Nucleus accumbens (tissue), 56 donors: ENCODE results near the gene ZNF117.
"Not testable (repeated sequence)": the region's sequence is repeated elsewhere in the genome, so short reads cannot be mapped to it uniquely, and the experiment has no call there.

Source experiments
- DNase-seq, 56 donors: peaks; one replicate each; lab custom pipeline; 2025; lab: John Stamatoyannopoulos, UW

Gene ZNF117

DNA sequence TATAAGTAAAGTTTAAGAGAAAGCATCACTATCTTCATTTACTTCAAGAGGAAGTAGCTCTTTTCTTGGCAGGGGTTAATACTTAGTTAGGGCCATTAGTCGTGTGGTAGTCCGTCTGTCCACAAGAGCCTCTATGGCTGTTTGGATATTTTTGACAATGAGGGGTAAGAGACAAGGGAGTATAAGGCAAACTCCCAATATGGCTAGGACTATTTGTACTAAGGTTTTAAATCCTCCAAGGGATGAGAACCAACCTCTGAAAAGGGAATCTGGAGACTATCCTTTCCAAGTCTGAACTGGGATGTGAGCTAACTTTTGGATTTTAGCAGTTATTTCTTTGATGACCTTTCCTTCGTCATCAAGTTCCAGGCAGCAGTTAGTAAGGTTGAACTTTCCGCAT, at the start of gene ZNF117:
TSS of gene ZNF117 (minus strand) at position 101 of the 400 bp plus-strand sequence.
- no peak for DNase-seq

DNA sequence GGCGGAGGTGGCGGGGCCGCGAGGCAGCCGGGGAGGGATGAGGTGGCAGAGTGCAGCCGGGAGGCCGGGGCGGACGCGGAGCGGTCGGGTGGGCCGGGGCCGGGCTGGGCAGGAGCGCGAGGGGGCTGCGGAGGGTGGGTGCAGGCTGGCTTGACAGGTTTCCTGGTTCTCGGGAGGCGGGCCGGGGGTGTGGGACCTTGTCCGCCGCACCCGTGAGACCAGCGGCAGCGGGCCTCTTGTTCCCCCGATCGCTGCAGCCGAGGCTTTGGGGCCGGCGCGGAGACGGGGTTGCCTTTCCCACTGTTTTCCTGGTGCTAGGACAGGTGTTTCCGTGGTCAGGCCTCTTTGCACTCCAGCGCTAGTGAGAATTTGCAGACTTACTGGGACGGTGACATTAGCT, 47.9 kb upstream of the ZNF117 start:
- peak in 36 of 56 donors; percentile 1 to 43 (median 14) for DNase-seq

- DNase-seq, result peak; percentile 32 to 97 (median 91)
Measured at GRCh38 chr7:65037740-65038688, 47.2 kb upstream of the ZNF117 start.

DNA sequence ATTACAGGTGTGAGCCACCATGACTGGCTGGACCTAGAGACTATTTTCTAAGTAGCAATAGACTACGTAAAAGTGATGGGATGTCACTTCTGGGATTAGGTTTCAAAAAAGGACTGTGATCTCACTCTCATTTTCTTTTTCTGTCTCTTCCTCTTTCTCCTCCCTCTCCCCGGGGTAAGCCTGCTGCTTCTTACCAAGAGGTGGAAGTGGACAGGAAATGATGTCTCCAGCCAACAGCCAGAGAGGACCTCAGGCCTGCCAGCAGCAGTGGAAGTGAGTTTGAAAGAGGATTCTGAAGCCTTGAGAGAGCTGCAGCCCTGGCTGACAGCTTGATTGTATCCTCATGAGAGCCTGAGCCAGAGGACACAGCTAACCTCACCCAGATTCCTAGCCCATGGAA, 45.7 kb upstream of the ZNF117 start:
- DNase-seq, result peak in 10 of 56 donors; percentile 0 to 13 (median 6)

GRCh38 chr7:65035469-65035868, 44.6 kb upstream of the ZNF117 start:
- DNase-seq, result not testable (repeated sequence)

GRCh38 chr7:65034120-65034782, 43.4 kb upstream of the ZNF117 start:
- DNase-seq, result not testable (repeated sequence)

DNA sequence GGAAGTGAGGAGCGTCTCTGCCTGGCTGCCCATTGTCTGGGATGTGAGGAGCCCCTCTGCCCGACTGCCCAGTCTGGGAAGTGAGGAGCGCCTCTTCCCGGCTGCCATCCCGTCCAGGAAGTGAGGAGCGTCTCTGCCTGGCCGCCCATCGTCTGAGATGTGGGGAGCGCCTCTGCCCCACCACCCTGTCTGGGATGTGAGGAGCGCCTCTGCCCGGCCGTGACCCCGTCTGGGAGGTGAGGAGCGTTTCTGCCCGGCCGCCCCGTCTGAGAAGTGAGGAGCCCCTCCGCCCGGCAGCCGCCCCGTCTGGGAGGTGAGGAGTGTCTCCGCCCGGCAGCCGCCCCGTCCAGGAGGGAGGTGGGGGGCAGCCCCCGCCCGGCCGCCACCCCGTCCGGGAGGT, 42.6 kb upstream of the ZNF117 start:
- DNase-seq, result not testable (repeated sequence)

DNA sequence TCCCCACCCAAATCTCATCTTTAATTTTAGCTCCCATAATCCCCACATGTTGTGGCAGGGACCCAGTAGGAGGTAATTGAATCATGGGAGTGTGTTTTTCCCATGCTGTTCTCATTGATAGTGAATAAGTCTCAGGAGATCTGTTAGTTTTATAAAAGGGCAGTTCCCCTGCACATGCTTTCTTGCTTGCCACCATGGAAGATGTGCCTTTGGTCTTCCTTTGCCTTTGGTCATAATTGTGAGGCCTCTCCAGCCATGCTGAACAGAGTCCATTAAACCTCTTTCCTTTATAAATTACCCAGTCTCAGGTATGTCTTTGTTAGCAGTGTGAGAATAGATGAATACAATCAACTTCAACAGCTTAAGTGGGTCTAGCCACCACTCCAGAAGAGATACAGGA, 34.2 kb upstream of the ZNF117 start:
- not testable (repeated sequence) for DNase-seq

DNA sequence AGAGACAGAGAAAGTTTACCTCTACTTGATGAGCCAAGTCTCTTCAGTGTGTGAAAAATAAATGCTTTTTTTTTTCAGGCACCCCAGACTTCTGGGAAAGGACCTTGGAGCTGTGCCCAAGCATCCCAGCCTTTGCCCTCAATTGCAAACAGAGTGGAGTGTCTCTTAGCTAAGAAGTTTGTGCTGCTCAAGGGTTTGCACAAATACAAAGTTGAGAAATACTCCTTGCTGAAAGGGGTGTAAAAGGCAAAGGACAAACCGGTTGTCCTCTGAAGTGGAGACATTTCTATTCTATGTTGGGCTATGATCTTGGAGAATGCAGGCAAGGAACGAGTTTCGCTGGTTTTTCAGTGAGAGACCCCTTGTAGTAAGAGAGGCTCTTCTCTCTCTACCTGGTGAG, 30.1 kb upstream of the ZNF117 start:
- peak in 3 of 56 donors; percentile 1 to 9 (median 7) for DNase-seq

- DNase-seq, result not testable (repeated sequence)
Measured at GRCh38 chr7:65009881-65010280, 19.0 kb upstream of the ZNF117 start.

DNA sequence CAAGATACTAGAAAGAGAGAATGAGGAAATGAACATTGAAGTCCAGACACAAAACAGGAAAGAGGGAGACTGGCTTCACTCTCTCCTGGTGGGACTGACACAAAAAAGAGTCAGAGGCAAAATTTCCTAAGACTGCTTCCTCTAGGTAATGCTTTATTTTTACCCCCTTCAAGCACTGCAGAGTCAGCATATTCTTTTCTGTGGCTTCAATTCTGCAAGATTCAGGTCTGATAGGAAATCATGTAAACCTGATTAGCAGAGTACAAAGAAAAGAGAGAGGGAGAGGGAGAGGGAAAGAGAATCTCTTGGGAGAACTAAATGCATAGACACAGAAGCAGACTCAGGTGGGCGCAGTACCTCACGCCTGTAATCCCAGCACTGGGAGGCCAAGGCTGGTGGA, 18.6 kb upstream of the ZNF117 start:
- DNase-seq, result not testable (repeated sequence)

- peak in 4 of 56 donors; percentile 7 to 34 (median 11) for DNase-seq
Measured at GRCh38 chr7:65007036-65007435, 16.2 kb upstream of the ZNF117 start.

- peak; percentile 71 to 99 (median 95) for DNase-seq
Measured at GRCh38 chr7:65006094-65006992, 15.5 kb upstream of the ZNF117 start, which contains the start of gene ERV3-1. TSS of gene ERV3-1 (minus strand) at chr7:65006687. CDS start at chr7:64993026, 13,661 bp downstream.

- no peak for DNase-seq
Measured at GRCh38 chr7:65004575-65004974, 13.7 kb upstream of the ZNF117 start.

DNA sequence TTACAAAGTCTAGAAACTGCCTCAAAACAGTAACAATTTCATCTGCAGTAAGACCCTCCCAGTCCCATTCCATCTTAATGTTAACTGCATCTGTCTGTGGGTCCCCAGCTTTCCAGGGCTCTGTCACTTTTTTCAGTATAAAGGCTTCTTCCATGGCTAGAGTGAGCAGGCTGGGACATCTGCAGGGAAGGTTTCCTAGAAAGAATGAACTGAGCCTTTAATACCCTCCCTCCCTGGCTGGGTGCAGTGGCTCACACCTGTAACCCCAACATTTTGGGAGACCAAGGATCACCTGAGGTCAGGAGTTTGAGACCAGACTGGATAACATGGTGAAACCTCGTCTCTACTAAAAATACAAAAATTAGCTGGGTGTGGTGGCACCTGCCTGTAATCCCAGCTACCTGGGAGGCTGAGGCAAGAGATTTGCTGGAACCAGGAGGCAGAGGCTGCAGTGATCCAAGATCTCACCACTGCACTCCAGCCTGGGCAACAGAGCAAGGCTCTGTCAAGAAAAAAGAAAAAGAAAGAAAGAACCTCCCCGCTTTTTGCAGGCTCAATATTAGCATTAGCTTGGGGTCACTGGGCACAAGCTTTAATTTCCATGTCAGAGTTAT, 12.2 kb upstream of the ZNF117 start:
- no peak for DNase-seq

DNA sequence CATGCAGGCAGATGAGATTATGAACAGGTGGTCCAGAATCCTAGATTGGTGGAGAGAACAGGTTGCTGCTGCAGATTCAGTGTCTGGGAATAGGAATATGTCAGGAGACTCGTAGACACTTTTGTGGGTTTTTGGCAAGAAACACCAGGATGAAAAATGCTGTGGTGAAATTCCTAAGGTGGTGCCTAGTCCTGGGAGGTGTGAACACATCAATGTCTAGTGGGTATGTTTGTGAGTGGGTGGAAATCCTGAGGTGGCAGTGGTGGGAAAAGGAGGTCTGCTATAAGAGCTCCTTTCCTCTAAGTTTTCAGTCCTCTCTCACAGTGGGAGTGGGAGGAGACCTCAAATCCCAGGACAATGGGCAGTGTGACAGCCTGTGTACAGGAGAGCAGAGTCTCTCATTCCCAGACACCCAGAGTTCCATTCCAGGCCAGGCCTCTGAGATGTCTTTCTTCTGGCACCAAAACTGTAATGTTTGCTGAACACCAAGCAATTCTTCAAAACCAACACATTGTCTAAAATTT, 10.5 kb upstream of the ZNF117 start:
- DNase-seq, result no peak

GRCh38 chr7:64999165-65000004, 8.5 kb upstream of the ZNF117 start:
- no peak for DNase-seq

DNA sequence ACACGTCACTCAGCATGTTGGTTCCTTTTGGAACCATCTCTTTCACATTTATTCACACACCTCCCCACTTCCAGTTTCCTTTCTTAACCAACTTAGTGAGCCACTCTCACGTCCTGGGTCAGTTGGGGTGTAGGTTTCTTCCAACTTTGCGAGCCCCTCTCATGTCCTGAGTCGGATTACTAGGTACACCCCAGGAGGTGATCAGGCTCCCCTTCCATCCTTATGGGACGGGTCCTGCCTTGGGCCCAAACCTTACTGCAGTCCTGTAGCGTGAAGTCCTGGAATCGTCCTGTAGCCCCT, 8.0 kb upstream of the ZNF117 start:
- DNase-seq, result no peak

- DNase-seq, result no peak
Measured at GRCh38 chr7:64997927-64998391, 7.1 kb upstream of the ZNF117 start.
